Astrocyte of the spinal cord (primary cell): ENCODE data around the gene GRHL3.
A peak's percentile ranks its signal among the peaks of the same experiment; 100 is the strongest.

Source experiments
- DNase-seq: peaks from one replicate; pipeline ENCODE4 v3.0.0; 2011; ENCODE audit warnings: low read depth, low spot score
- H3K4me3 ChIP-seq: 2 replicates; pipeline ENCODE4 v1.5.1; 2011; ENCODE audit warnings: low read depth, mild to moderate bottlenecking, low read length, moderate library complexity
- in situ Hi-C: cut with HindIII; loops from 2 replicates; pipeline ENCODE4 v1.10.0; 2017; ENCODE audit warnings: low sequenced_read_pairs
- TF ChIP-seq, protein P1 (sequence below): IDR thresholded peaks from 2 replicates; pipeline ENCODE4 v1.5.1; 2012; ENCODE audit warnings: low read depth, mild to moderate bottlenecking, low read length, inconsistent platforms

Gene GRHL3

DNA sequence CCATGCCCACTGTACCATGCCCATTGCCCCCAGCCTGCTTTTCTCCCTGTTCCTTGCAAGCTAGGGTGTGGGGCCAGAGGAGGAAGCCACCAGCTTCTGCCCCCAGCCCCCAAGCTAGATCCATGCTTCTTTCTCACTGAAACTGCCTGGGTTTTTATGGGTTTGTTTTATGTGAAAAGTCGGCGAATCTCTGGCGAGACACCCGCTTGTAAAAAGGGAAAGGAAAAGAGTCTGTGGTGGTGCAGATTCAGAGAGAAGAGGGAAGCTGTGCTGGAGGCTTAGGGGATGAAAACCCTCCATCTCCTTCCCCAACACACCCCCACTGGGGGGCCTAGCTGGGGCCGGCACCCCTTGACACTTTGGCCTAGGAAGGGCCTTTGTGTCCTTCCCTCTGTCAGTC lies 26.2 kb downstream of the GRHL3 start:
- no peak for DNase-seq
- H3K4me3 ChIP-seq, result no peak overlapping the region
- TF ChIP-seq, protein P1, sequence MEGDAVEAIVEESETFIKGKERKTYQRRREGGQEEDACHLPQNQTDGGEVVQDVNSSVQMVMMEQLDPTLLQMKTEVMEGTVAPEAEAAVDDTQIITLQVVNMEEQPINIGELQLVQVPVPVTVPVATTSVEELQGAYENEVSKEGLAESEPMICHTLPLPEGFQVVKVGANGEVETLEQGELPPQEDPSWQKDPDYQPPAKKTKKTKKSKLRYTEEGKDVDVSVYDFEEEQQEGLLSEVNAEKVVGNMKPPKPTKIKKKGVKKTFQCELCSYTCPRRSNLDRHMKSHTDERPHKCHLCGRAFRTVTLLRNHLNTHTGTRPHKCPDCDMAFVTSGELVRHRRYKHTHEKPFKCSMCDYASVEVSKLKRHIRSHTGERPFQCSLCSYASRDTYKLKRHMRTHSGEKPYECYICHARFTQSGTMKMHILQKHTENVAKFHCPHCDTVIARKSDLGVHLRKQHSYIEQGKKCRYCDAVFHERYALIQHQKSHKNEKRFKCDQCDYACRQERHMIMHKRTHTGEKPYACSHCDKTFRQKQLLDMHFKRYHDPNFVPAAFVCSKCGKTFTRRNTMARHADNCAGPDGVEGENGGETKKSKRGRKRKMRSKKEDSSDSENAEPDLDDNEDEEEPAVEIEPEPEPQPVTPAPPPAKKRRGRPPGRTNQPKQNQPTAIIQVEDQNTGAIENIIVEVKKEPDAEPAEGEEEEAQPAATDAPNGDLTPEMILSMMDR, result no peak
- in situ Hi-C loops, result no loop called here

GRCh38 chr1:24347159-24347934 lies 28.2 kb downstream of the GRHL3 start:
- DNase-seq, result no peak
- TF ChIP-seq, protein P1, result no peak
- in situ Hi-C loops, result no loop called here
- H3K4me3 ChIP-seq, result no peak overlapping the region

DNA sequence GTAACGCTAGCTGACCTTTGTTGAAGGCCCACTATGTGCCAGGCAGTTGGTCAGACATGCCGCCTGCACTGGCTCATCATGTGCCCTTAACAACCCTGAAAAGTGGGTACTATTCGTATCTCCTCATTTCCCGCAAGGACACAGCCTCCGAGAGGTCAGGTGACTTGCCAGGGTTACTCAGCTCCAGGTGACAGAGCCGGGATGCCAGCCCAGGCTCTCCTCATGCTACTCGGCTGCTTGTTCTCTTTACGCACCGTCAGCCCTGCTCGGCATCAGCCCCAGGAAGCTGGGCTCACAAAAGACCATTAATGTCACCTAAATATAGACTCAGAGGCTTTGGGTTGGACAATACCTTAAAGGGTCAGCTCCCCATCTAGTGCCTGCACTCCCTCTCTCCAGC lies 29.0 kb downstream of the GRHL3 start:
- in situ Hi-C loops, result no loop called here
- TF ChIP-seq, protein P1, result no peak
- DNase-seq, result no peak
- no peak overlapping the region for H3K4me3 ChIP-seq

DNA sequence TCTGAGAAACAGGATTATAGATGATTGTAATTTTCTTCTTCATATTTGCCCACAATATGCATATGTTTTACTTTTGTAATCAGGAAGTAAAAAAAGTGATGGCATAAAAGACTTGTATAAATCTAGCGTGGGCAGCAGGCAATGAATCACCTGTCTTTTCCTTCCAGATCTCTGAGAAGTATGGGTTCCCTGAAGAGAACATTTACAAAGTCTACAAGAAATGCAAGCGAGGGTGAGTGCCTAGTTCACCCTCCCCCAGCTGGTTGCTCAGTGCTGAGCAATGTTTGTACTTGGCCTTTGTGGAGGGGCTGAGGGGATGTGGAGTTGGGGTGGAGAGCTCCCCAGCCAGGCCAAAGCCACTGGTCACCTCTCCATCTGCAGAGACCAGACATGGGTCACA lies 30.7 kb downstream of the GRHL3 start:
- in situ Hi-C loops, result no loop called here
- H3K4me3 ChIP-seq, result no peak overlapping the region
- TF ChIP-seq, protein P1, result no peak
- no peak for DNase-seq

DNA sequence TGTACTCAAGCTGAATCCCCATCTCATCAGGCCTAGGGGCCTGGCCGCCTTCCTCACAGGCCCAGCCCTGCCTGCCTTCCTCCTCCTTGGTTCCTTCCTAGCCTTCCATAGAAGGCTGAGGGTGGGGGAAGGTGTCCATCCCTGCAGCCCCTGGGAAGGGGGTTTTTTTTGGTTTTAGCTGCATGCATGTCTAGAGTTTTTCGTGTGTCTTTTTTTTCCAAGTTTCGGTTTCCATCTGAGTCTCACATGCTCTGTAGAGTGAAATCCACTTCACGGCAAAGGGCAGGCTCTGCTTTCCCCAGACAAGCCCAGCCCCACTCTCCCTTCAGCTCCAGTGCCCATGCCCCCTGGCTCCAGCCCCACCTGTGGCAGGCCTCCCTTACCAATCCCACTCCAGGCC lies 32.1 kb downstream of the GRHL3 start:
- no peak for DNase-seq
- TF ChIP-seq, protein P1, result no peak
- no peak overlapping the region for H3K4me3 ChIP-seq
- in situ Hi-C loops, result no loop called here

- in situ Hi-C loops, result no loop called here
- H3K4me3 ChIP-seq, result no peak overlapping the region
- DNase-seq, result peak; percentile 74
- TF ChIP-seq, protein P1, result no peak
Measured at GRCh38 chr1:24351918-24352627, 32.9 kb downstream of the GRHL3 start.
